ENCODE measurements around the gene UBA7.

- TF ChIP-seq, protein P1, sequence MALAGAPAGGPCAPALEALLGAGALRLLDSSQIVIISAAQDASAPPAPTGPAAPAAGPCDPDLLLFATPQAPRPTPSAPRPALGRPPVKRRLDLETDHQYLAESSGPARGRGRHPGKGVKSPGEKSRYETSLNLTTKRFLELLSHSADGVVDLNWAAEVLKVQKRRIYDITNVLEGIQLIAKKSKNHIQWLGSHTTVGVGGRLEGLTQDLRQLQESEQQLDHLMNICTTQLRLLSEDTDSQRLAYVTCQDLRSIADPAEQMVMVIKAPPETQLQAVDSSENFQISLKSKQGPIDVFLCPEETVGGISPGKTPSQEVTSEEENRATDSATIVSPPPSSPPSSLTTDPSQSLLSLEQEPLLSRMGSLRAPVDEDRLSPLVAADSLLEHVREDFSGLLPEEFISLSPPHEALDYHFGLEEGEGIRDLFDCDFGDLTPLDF (CRISPR knock-in tag; IDR thresholded peaks at IDR 0.05) = no peak
- no peak; the same call in 1 of the 2 replicates for TF ChIP-seq CTCF (IDR thresholded peaks at IDR 0.05)
- TF ChIP-seq ZNF121 (CRISPR knock-in tag; IDR thresholded peaks at IDR 0.05) = no peak
- TF ChIP-seq ZBTB43 (CRISPR knock-in tag; IDR thresholded peaks at IDR 0.05) = no peak
- no peak for TF ChIP-seq ZNF263 (CRISPR knock-in tag; IDR thresholded peaks at IDR 0.05; ENCODE audit: low read depth)
- TF ChIP-seq, protein P2, sequence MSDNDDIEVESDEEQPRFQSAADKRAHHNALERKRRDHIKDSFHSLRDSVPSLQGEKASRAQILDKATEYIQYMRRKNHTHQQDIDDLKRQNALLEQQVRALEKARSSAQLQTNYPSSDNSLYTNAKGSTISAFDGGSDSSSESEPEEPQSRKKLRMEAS (CRISPR knock-in tag; IDR thresholded peaks at IDR 0.05) = no peak
- TF ChIP-seq, protein P3, sequence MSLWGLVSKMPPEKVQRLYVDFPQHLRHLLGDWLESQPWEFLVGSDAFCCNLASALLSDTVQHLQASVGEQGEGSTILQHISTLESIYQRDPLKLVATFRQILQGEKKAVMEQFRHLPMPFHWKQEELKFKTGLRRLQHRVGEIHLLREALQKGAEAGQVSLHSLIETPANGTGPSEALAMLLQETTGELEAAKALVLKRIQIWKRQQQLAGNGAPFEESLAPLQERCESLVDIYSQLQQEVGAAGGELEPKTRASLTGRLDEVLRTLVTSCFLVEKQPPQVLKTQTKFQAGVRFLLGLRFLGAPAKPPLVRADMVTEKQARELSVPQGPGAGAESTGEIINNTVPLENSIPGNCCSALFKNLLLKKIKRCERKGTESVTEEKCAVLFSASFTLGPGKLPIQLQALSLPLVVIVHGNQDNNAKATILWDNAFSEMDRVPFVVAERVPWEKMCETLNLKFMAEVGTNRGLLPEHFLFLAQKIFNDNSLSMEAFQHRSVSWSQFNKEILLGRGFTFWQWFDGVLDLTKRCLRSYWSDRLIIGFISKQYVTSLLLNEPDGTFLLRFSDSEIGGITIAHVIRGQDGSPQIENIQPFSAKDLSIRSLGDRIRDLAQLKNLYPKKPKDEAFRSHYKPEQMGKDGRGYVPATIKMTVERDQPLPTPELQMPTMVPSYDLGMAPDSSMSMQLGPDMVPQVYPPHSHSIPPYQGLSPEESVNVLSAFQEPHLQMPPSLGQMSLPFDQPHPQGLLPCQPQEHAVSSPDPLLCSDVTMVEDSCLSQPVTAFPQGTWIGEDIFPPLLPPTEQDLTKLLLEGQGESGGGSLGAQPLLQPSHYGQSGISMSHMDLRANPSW (CRISPR knock-in tag; conservative IDR thresholded peaks at IDR 0.05; ENCODE audit: low read depth) = no peak
These were observed 27.5 kb upstream of the UBA7 start for GRCh38 chr3:49841126-49841696.
